ENCODE measurements around the gene ARMC2.

Gene ARMC2

DNA sequence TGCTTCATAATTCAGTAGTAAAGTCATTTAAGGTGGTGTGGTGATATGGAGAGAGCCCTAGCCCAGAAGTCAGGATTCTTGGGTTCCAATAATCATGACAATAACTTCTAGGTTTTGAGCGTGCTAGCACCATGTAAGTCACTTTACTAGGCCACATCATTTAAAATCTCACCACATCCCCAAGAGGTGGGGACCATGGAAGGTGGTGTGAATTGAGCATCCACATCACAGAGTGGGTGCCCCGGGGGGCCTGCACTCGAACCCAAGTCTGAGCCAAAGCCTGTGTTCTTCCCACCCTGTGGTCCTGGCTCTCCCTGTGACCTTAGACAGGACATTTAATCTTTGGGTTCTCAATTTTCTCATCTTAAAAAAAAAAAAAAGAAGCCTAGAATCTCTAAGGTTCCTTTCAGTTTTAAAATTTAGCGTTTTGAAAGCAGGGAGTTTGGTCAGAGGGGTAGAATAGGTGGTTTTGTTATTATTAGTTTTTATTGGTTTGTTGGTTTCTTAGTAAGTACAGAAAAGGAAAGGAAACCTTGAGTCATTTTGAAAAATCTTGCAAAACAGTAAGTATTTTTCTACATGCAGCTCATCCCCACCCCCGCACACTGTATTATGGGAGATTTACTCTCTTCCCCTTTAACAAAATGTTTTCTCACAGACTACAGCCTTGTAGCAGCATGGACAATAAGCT is 26.4 kb downstream of the ARMC2 start:
- in situ Hi-C loops (cut with HindIII; ENCODE audit: low sequenced_read_pairs), result no loop called here
- TF ChIP-seq, protein P1, sequence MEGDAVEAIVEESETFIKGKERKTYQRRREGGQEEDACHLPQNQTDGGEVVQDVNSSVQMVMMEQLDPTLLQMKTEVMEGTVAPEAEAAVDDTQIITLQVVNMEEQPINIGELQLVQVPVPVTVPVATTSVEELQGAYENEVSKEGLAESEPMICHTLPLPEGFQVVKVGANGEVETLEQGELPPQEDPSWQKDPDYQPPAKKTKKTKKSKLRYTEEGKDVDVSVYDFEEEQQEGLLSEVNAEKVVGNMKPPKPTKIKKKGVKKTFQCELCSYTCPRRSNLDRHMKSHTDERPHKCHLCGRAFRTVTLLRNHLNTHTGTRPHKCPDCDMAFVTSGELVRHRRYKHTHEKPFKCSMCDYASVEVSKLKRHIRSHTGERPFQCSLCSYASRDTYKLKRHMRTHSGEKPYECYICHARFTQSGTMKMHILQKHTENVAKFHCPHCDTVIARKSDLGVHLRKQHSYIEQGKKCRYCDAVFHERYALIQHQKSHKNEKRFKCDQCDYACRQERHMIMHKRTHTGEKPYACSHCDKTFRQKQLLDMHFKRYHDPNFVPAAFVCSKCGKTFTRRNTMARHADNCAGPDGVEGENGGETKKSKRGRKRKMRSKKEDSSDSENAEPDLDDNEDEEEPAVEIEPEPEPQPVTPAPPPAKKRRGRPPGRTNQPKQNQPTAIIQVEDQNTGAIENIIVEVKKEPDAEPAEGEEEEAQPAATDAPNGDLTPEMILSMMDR (IDR thresholded peaks at IDR 0.05; ENCODE audit: low read depth, low read length), result no peak
- peak; percentile 31 for DNase-seq (ENCODE audit: low read depth, low spot score)
- no peak overlapping the region for H3K4me3 ChIP-seq (ENCODE audit: low read depth, low read length)

DNA sequence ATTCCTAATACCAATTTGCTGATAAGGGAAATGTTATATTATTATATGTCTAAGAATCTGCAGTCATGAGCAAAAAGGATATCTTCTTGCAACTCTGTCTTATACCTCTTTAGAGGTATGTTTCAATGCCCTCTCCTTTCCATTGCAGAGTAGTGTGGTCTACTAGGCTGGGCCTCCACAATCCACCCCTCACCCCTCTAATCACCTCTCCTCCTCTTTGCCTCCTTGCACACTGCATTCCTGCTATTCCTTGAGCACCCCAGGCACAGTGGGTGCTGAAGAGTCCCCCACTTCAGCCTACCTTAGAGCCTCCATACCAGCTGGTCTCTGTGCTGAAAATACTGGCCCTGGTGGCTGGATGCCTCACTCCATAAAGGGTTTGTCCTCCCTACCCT is 26.9 kb downstream of the ARMC2 start:
- TF ChIP-seq, protein P1 (IDR thresholded peaks at IDR 0.05; ENCODE audit: low read depth, low read length), result no peak
- no peak overlapping the region for H3K4me3 ChIP-seq (ENCODE audit: low read depth, low read length)
- no peak for DNase-seq (ENCODE audit: low read depth, low spot score)
- in situ Hi-C loops (cut with HindIII; ENCODE audit: low sequenced_read_pairs), result no loop called here

DNA sequence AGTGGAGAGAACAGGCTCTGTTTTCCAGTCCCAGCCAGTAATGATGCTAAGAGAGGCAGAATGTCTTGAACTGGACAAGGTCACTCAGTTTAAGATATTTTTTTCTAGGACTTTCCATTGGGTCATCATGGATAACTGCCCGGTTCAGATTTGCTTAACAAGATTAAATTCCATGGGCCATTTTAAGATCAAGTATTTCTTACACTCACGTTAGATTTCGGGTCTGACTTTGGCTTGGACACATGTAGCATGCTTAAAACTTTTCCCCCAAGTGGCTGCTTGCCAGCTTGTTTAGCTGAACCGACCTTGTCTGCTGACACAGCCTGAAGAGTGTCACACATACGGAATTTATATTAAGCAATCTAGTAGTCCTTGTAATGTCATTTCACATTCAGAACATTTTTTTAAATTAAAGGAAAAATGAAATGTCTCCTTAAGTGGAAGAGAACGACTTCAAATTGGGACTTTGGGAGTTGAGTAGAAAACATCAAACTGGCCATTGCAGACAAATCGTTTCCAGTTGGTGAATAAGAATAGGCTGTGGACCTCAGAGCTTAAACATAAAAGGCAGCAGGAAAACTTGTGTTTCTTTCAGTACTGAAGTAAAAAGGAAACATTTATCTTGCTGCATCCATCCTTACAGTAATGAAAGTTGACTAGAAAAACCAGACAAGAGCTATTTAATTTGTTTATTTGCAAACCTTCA is 29.0 kb downstream of the ARMC2 start:
- in situ Hi-C loops (cut with HindIII; ENCODE audit: low sequenced_read_pairs), result no loop called here
- H3K4me3 ChIP-seq (ENCODE audit: low read depth, low read length), result no peak overlapping the region
- peak; percentile 29 for DNase-seq (ENCODE audit: low read depth, low spot score)
- TF ChIP-seq, protein P1 (IDR thresholded peaks at IDR 0.05; ENCODE audit: low read depth, low read length), result no peak

DNA sequence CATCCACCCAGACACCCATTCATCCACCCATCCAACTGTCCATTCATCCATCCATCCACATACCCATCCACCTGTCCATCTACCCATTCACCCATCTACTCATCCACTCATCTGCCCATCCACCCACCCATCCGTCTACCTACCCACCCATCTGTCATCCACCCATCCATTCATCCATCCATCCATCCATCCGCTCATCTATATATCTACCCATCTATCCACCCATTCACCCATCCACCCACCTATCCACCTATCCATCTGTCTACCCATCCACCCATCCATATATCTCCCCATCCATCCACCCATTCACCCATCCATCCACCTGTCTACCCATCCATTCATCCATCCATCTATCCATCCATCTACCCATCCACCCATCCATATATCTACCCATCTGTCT is 30.7 kb downstream of the ARMC2 start:
- in situ Hi-C loops (cut with HindIII; ENCODE audit: low sequenced_read_pairs), result no loop called here

DNA sequence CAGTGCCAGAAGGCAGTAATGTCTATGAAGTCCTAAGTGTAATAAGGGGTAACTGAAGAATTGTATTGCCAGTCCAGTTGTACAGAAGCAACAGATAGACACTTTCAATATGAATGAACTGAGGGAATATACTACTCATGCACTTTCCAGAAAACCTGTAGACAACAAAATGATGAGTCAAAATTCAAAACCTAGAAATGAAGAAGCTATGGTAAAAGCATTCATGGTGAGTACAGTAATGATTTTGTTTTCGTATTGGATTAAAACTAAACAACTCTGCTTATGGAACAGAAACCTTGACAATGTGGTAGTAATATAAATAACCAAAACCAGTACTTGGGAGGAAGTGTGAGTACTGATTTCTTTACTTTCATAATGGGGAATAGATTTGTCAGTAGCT is 35.0 kb downstream of the ARMC2 start:
- DNase-seq (ENCODE audit: low read depth, low spot score), result no peak
- TF ChIP-seq, protein P1 (IDR thresholded peaks at IDR 0.05; ENCODE audit: low read depth, low read length), result no peak
- in situ Hi-C loops (cut with HindIII; ENCODE audit: low sequenced_read_pairs), result no loop called here
- H3K4me3 ChIP-seq (ENCODE audit: low read depth, low read length), result no peak overlapping the region

More for the DNA sequence above, 30.7 kb downstream of the ARMC2 start:
- TF ChIP-seq, protein P1 (IDR thresholded peaks at IDR 0.05; ENCODE audit: low read depth, low read length), result no peak
- no peak for DNase-seq (ENCODE audit: low read depth, low spot score)
- H3K4me3 ChIP-seq (ENCODE audit: low read depth, low read length), result no peak overlapping the region

DNA sequence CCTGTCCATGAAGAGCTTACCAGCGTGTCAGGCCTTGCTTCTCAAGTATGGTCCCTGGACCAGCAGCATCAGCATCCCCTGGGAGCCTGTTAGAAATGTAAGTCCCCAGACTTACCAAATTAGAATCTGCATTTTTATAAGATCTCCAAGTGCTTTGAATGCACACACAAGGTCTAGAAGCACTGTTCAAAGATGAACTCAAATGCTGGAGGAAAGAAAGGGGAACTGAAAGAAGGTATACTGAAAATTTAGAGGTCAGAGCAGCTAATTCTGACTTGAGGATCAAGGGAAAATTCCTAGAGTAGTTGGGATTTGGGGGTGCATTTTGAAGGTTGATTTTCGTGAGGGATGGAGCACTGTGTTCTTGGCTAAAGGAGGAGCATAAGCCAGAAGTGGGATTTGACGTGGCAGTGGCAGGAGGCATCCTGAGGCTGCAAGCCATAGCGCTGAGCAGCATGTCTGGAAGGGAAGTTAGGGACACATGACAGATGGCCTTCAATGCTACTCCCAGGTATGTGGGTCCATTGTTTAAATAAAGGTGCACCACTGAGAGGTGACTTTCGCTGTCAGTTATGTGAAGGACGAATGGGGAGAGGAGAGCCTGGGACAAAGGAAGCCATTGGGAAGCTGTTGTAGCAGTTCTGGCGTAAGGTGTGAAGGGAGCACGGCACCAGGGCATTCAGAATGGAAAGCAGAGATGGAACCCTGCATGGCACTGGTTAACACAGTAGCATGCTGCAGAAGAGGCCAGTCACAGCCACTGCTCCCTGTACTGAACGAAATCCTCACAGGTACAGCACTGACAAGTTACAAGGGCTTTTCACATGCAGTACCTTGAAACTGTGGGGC is 36.2 kb downstream of the ARMC2 start:
- in situ Hi-C loops (cut with HindIII; ENCODE audit: low sequenced_read_pairs), result no loop called here
- no peak overlapping the region for H3K4me3 ChIP-seq (ENCODE audit: low read depth, low read length)
- TF ChIP-seq, protein P1 (IDR thresholded peaks at IDR 0.05; ENCODE audit: low read depth, low read length), result no peak
- no peak for DNase-seq (ENCODE audit: low read depth, low spot score)

Measured in astrocyte of the spinal cord (primary cell).